ENCODE measurements around the gene PITPNM3. TPM values are rescaled to one million over a fixed set of nuclear protein-coding genes. Genes with fewer than 3 reads are reported as not detected.

The PITPNM3 gene
- total and polyA plus RNA-seq, 4 donors, result 2.0 to 12.6 (median 5.4) TPM

DNA sequence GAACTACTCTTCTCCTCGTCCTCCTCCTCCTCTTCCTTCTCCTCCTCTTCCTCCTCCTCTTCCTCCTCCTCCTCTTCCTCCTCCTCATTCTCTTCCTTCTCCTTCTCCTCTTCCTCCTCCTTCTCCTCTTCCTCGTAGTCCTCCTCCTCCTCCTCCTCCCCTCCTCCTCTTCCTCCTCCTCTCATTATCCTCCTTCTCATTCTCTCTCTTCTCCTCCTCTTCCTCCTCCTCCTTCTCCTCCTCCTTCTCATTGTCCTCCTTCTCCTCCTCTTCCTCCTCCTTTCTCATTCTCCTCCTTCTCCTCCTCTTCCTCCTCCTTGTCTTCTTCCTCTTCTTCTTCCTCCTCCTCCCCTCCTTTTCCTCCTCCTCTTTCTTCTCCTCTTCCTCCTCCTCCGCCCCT lies 4.1 kb upstream of the PITPNM3 start:
- 85 to 88% methylated on average over 3 of the region's 3 CpGs for WGBS, 2 donors
- DNase-seq (no peak), ATAC-seq (ENCODE audit: insufficient read depth, low FRiP score) (no peak)
- H3K4me1 ChIP-seq (ENCODE audit: control insufficient read depth in 5 of 5, insufficient read depth in 5 of 5, low read length in 5 of 5), result peaks cover 0 to 14% (median 3%) of the 10 kb centered on the region in 5 donors
- no peak overlapping the region for H3K4me3 ChIP-seq
- no peaks in the 10 kb centered on the region for H3K36me3 ChIP-seq (ENCODE audit: control insufficient read depth in 4 of 4, insufficient read depth in 4 of 4, low read length in 4 of 4)
- H3K27ac ChIP-seq (ENCODE audit: low read depth in 1 of 2, low read length in 1 of 2), result no peak overlapping the region
- no peak overlapping the region for H3K9ac ChIP-seq (ENCODE audit: insufficient read depth in 1 of 2, low read length in 2 of 2)
- TF ChIP-seq, protein P1, sequence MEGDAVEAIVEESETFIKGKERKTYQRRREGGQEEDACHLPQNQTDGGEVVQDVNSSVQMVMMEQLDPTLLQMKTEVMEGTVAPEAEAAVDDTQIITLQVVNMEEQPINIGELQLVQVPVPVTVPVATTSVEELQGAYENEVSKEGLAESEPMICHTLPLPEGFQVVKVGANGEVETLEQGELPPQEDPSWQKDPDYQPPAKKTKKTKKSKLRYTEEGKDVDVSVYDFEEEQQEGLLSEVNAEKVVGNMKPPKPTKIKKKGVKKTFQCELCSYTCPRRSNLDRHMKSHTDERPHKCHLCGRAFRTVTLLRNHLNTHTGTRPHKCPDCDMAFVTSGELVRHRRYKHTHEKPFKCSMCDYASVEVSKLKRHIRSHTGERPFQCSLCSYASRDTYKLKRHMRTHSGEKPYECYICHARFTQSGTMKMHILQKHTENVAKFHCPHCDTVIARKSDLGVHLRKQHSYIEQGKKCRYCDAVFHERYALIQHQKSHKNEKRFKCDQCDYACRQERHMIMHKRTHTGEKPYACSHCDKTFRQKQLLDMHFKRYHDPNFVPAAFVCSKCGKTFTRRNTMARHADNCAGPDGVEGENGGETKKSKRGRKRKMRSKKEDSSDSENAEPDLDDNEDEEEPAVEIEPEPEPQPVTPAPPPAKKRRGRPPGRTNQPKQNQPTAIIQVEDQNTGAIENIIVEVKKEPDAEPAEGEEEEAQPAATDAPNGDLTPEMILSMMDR (IDR thresholded peaks at IDR 0.05; ENCODE audit: control extremely low read depth, extremely low read depth), result no peak
- peaks cover 0 to 4% (median under 1%) of the 10 kb centered on the region in 3 donors for H3K27me3 ChIP-seq (ENCODE audit: control insufficient read depth in 3 of 3, insufficient read depth in 3 of 3, low read length in 2 of 3)
- no peaks in the 10 kb centered on the region for H3K9me3 ChIP-seq (ENCODE audit: control insufficient read depth in 4 of 4, insufficient read depth in 3 of 4, low read length in 3 of 4)

DNA sequence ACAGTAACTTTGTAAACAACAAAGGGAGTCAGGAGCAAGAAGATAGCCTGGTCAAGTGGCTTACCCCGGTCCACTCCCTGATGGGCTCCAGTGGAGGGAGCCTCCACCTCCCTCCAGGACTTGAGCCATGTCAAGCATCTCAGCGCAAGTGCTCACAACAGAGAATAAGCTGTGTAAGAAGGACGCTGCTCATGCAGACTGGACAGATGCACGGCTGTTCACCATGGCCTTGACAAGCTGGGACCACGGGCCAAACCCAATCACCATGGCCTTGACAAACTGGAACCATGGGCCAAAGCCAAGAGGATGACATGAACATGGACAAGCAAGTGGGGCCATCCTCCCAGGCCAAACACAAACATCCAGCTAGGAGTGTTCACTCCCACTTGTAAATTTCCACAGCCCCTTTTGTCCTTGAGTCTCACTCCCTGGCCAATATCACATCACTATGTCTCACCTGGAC lies 3.4 kb upstream of the PITPNM3 start:
- WGBS, 2 donors, result 93 to 94% methylated on average over 5 of the region's 5 CpGs

DNA sequence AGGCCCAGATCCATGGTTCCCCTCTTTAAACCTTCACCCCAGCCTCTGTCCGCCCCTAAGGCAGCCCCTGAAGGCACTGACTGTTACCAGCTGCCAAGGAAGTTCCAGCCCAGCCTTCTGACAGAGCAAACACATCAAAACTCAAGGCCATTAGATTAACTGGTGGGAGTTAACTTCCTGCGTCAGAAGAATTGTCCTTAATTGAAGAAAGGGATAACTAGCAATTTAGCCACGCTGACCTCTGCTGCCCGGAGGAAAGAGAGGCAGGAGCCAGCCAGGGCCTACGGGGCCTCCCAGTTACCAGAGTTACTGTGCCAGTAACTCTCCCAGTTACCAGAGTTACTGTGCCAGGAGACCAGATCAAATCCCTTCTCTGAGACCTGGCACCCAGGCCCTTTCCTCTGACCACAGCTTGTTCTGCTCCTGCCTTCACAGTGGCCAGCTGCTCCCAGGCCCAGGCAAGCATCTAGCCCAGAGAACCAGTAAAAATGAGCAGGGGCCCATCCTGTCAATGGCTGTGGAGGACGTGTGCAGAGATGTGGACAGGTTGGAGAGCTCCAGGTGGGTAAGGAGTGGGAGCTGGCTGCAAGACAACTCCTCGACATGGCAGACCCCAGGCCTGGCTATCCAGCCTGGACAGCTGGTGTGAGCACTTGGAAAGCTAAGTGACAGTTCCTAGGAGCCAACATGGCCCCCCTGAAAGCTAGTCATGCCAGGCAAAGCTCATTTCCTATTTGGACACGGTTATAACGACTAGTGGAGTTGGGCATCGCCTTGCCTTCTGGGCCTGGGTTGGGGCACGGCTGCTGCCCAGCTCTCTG lies 2.8 kb upstream of the PITPNM3 start:
- no peak overlapping the region for H3K27ac ChIP-seq (ENCODE audit: low read depth in 1 of 2, low read length in 1 of 2)
- DNase-seq (peak in 2 of 3 donors; percentile 57 to 69), ATAC-seq (ENCODE audit: insufficient read depth, low FRiP score) (no peak)
- H3K4me3 ChIP-seq, result no peak overlapping the region
- TF ChIP-seq, protein P1 (IDR thresholded peaks at IDR 0.05; ENCODE audit: control extremely low read depth, extremely low read depth), result no peak
- no peaks in the 10 kb centered on the region for H3K9me3 ChIP-seq (ENCODE audit: control insufficient read depth in 4 of 4, insufficient read depth in 3 of 4, low read length in 3 of 4)
- peaks cover 0 to 17% (median 13%) of the 10 kb centered on the region in 3 donors for H3K27me3 ChIP-seq (ENCODE audit: control insufficient read depth in 3 of 3, insufficient read depth in 3 of 3, low read length in 2 of 3)
- H3K4me1 ChIP-seq (ENCODE audit: control insufficient read depth in 5 of 5, insufficient read depth in 5 of 5, low read length in 5 of 5), result peaks cover 2 to 21% (median 9%) of the 10 kb centered on the region in 5 donors
- H3K36me3 ChIP-seq (ENCODE audit: control insufficient read depth in 4 of 4, insufficient read depth in 4 of 4, low read length in 4 of 4), result no peaks in the 10 kb centered on the region
- H3K9ac ChIP-seq (ENCODE audit: insufficient read depth in 1 of 2, low read length in 2 of 2), result no peak overlapping the region
- 75 to 80% methylated on average over 11 of the region's 11 CpGs for WGBS, 2 donors

More for the DNA sequence above, 3.4 kb upstream of the PITPNM3 start:
- H3K27me3 ChIP-seq (ENCODE audit: control insufficient read depth in 3 of 3, insufficient read depth in 3 of 3, low read length in 2 of 3), result peaks cover 0 to 10% (median 7%) of the 10 kb centered on the region in 3 donors
- ATAC-seq (ENCODE audit: insufficient read depth, low FRiP score), result no peak
- H3K4me3 ChIP-seq, result no peak overlapping the region
- no peak overlapping the region for H3K9ac ChIP-seq (ENCODE audit: insufficient read depth in 1 of 2, low read length in 2 of 2)
- no peak for DNase-seq
- TF ChIP-seq, protein P1 (IDR thresholded peaks at IDR 0.05; ENCODE audit: control extremely low read depth, extremely low read depth), result no peak
- no peaks in the 10 kb centered on the region for H3K9me3 ChIP-seq (ENCODE audit: control insufficient read depth in 4 of 4, insufficient read depth in 3 of 4, low read length in 3 of 4)
- H3K4me1 ChIP-seq (ENCODE audit: control insufficient read depth in 5 of 5, insufficient read depth in 5 of 5, low read length in 5 of 5), result peaks cover 1 to 21% (median 3%) of the 10 kb centered on the region in 5 donors
- H3K27ac ChIP-seq (ENCODE audit: low read depth in 1 of 2, low read length in 1 of 2), result no peak overlapping the region
- H3K36me3 ChIP-seq (ENCODE audit: control insufficient read depth in 4 of 4, insufficient read depth in 4 of 4, low read length in 4 of 4), result no peaks in the 10 kb centered on the region
